Embryonic facial prominence (tissue), 1 donor: Measurements from ENCODE around the gene GRM7.
A peak's percentile ranks its signal among the peaks of the same experiment; 100 is the strongest.

Experiments
- DNase-seq: peaks from one replicate; pipeline ENCODE4 v3.0.0-alpha.2; 2016; ENCODE audit errors: extremely low spot score

Gene GRM7

GRCh38 chr3:7504886-7505775, 644.2 kb downstream of the GRM7 start:
- no peak for DNase-seq

- no peak for DNase-seq
Measured at GRCh38 chr3:7506606-7507180, 645.8 kb downstream of the GRM7 start.

GRCh38 chr3:7508821-7509220, 647.9 kb downstream of the GRM7 start:
- DNase-seq: no peak

DNA sequence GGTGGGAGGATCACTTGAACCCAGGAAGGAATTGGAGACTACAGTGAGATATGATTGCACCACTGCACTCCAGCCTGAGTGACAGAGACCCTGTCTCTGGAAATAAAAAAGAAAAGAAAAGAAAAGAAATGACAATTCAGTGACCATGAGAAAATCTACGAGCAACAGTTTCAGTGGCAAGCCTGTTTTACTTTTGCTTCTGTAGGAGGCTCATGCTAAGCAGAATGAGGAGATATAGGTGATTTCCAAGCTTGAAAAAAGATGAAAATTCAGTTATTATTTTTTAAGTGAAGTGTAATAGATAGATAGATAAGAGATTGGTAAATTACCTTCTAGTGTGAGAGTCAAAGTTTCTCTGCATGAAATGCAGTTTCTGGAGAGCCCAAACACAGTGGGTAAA, 651.1 kb downstream of the GRM7 start:
- no peak for DNase-seq

DNA sequence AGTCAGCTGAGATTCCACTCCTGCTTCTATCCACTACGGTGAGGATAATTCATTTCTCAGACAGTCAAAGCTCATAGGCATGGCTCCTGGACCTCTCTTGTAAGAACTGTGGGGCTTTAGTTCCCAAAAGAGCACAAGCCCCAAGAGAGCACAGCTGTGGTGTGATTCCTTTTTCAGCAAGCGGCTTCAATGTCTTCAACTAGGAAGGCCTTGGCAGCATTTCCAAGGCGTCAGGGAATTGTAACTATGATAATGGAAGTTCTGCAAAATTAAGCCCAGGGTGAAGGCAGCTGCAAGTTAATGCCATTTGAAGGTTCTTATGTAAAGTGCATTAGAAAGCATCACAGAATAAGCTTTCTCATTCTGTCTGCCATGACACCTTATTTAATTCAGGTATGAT, 657.1 kb downstream of the GRM7 start:
- no peak for DNase-seq

DNA sequence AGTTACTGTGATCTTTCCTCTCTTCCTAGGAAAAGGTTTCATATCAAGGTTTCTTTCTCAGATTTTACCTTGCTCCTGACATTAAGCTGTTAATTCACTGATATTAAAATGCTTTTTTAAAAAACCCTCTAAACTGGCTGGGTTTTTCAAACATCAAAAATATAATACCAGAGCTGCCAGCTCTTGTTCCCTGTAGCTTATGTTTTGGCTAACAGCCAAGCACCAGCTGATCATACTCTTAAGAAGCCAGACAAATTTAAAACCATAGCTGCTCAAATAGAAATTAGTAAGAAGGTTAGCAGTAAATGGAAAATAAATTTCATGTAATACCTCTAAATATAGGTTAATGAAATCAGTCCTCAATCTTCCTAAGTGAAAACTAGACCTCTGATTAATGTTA, 657.5 kb downstream of the GRM7 start:
- DNase-seq: peak; percentile 15

DNA sequence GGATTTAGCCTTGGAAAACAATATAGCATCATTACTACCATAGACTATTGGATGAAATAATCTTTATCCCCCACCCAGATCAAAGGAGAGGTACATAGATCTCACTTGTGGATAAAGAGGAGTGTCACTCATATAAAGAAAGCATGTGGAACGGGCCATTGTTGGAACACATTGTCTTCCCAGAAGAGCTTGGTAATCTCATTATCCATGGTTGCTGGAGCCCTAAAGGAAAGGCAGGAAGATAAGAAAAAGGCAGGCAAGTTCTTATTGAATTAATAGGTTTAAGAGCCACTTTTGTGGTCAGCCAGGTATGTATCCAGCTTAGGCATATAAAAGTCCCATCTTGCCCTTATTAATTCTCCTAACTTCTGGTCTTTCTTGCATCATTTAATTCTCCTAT, 659.1 kb downstream of the GRM7 start:
- DNase-seq: no peak

DNA sequence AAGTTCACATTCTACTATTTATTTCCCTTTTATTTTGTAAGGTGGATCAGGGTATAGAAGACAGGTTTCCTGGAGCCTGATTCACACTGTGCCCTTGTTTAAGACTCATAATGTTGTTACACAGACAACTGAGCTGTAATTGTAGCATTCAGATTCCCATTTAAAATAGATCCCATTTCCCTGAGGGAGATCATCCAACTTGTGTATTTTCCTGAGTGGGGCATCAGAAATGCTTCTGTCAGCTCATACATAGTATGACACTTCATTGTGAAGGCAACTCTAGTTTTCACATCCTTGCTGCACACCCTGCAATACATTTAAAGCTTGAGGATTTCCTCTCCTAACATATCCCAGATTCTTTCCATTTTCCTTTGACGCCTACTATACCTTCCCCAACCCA, 659.7 kb downstream of the GRM7 start:
- no peak for DNase-seq

DNA sequence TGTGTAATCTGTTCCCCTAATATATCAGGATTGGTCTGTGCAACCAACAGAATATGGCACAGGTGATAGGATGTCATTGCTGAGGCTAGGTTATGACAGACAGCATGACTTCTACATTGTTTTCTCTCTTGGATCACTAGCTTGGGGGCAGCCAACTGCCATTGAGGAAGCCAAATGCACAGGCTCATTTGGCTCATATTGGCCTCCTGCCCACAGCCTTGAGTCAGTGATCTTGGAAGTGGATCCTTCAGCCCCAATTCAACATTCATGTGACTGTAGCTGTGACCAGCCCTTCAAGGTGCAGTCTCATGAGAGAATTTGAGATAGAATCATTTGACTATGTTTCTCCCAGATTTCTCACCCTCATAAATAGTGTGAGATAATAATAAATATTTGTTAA, 675.6 kb downstream of the GRM7 start:
- no peak for DNase-seq

- DNase-seq: no peak
Measured at GRCh38 chr3:7536921-7537320, 676.0 kb downstream of the GRM7 start.

GRCh38 chr3:7543294-7543880, 682.5 kb downstream of the GRM7 start:
- DNase-seq: no peak

DNA sequence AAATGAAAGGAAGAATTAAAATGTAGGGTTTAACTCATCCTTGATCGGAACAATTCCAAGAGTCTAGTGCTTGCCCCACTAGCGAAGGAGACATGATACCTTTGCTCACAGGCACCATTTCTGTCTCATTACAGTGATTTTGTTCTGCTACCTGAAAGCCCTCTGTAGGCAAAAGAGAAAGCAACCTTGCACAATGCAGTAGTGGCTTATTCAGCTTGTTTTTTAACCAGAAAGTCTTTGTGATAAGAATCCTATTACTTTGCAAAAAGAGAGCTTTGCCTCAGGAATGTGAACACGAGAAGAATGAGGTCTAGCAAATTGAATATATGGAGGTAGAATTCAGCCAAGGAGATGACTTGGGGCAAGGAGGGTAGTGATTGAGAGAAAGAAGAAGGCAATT, 684.4 kb downstream of the GRM7 start:
- no peak for DNase-seq

- DNase-seq: no peak
Measured at GRCh38 chr3:7546253-7546652, 685.3 kb downstream of the GRM7 start.

GRCh38 chr3:7547826-7548225, 686.9 kb downstream of the GRM7 start:
- DNase-seq: no peak

- no peak for DNase-seq
Measured at GRCh38 chr3:7562892-7563291, 702.0 kb downstream of the GRM7 start.

DNA sequence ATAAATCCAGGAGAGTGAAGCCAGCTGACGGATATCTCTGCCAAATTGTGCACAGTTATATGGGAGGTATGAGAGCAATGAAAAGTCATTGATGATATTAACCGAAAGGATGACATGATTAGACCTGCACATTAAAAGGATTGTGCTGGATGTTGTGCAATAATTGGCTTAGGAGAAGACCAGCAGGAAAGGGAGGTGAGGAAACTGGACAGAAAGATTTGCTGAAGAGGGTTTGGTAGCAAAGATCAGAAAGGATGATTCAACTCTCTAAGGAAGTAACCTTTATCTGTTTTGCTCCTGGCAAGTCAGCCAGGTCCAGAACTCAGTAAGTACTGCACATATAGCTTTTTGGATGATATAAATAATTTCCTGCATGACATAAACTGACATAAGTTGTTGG, 704.7 kb downstream of the GRM7 start:
- no peak for DNase-seq

DNA sequence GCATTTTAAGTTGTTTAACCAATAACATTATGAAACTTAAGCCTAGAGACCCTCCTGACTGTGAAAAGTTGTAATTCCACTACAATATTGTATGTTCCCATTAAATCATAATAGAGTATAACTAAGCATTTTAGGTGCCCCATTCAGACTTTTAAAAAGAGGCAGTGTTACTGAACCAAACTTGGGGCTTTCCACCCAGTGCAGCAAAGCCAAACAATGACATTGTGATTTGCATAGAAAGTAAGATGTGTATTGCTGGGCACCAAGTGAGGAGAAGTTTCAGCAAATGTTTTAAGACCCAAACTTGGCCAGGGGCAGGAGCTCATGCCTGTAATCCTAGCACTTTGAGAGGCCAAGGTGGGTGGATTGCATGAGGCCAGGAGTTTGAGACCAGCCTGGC, 706.2 kb downstream of the GRM7 start:
- no peak for DNase-seq

DNA sequence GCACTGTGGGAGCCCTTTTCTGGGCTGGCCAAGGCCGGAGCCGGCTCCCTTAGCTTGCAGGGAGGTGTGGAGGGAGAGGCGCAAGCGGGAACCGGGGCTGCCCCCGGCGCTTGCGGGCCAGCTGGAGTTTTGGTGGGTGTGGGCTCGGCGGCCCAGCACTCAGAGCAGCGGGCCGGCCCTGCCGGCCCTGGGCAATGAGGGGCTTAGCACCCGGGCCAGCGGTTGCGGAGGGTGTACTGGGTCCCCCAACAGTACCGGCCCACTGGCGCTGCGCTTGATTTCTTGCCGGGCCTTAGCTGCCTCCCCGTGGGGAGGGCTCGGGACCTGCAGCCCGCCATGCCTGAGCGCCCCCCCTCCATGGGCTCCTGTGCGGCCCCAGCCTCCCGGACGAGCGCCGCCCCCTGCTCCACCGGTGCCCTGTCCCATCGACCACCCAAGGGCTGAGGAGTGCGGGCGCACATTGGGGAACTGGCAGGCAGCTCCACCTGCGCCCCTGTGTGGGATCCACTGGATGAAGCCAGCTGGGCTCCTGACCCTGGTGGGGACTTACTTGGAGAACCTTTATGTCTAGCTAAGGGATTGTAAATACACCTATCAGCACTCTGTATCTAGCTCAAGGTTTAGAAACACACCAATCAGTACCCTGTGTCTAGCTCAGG, 707.7 kb downstream of the GRM7 start:
- no peak for DNase-seq

DNA sequence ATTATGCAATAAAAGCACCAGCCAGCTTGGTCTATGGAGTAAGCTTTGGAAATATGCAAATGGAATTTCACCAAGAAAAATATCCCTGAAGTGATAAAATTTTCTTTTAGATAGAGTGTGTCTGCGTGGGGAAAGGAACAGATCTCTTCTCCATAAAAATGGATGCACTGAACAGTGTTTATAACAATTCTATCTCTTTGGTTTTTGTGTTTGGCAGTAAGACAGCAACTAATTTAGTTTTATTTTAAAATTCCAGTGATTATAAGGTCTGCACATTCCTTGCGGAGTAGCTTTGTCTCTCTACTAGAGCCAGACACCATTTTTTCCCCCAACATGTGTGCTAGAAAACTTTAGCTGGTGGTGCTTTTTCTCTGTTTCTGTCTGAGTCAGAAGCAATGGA, 712.4 kb downstream of the GRM7 start:
- no peak for DNase-seq

GRCh38 chr3:7574435-7574834, 713.5 kb downstream of the GRM7 start:
- DNase-seq: no peak

GRCh38 chr3:7576071-7576470, 715.2 kb downstream of the GRM7 start:
- no peak for DNase-seq

GRCh38 chr3:7576506-7576905, 715.6 kb downstream of the GRM7 start:
- DNase-seq: no peak

- DNase-seq: no peak
Measured at GRCh38 chr3:7577513-7577912, 716.6 kb downstream of the GRM7 start.
